Lung (tissue), 12 donors: Measurements from ENCODE around the gene ZNF12. TPM values are rescaled to one million over a fixed set of nuclear protein-coding genes. Genes with fewer than 3 reads are reported as not detected.

Experiments
- ATAC-seq: fragments of 200-7000 bp; cut with Tn5 transposase; one replicate; pipeline ENCODE4 v1.9.1; 2020; ENCODE audit warnings: moderate number of reproducible peaks; ENCODE audit not compliant: insufficient read depth, low FRiP score
- DNase-seq, 3 donors: peaks; one replicate each; pipeline ENCODE4 v3.0.0-alpha.2; 2013 to 2017
- H3K27ac ChIP-seq, 2 donors: one replicate each; pipeline ENCODE4 v1.5.1; 2013; ENCODE audit warnings: mild to moderate bottlenecking in 2 of 2, moderate library complexity in 2 of 2, control low read depth in 1 of 2, inconsistent platforms in 1 of 2, low read depth in 1 of 2, low read length in 1 of 2
- H3K27me3 ChIP-seq, 3 donors: one replicate each; pipeline ENCODE4 v1.5.1; 2013; ENCODE audit warnings: low read length in 2 of 3; ENCODE audit not compliant: control insufficient read depth in 3 of 3, insufficient read depth in 3 of 3
- H3K36me3 ChIP-seq, 4 donors: one replicate each; pipeline ENCODE4 v1.5.1; 2013; ENCODE audit warnings: low read length in 4 of 4, mild to moderate bottlenecking in 1 of 4, moderate library complexity in 1 of 4; ENCODE audit not compliant: control insufficient read depth in 4 of 4, insufficient read depth in 4 of 4
- H3K4me1 ChIP-seq, 5 donors: one replicate each; pipeline ENCODE4 v1.5.1; 2013; ENCODE audit warnings: low read length in 5 of 5, mild to moderate bottlenecking in 2 of 5, moderate library complexity in 1 of 5; ENCODE audit not compliant: control insufficient read depth in 5 of 5, insufficient read depth in 5 of 5
- H3K4me3 ChIP-seq: one replicate; pipeline ENCODE4 v1.5.1; 2013; ENCODE audit warnings: mild to moderate bottlenecking, control low read depth, moderate library complexity
- H3K9ac ChIP-seq, 2 donors: one replicate each; pipeline ENCODE4 v1.5.1; 2013; ENCODE audit warnings: low read length in 2 of 2, control low read depth in 1 of 2; ENCODE audit not compliant: insufficient read depth in 1 of 2
- H3K9me3 ChIP-seq, 4 donors: one replicate each; pipeline ENCODE4 v1.5.1; 2013; ENCODE audit warnings: low read length in 3 of 4, mild to moderate bottlenecking in 1 of 4, moderate library complexity in 1 of 4; ENCODE audit not compliant: control insufficient read depth in 4 of 4, insufficient read depth in 3 of 4
- WGBS, 2 donors: extraction: QIAGEN DNeasy Blood & Tissue Kit; methylation state at CpG; one replicate each; pipeline ENCODE4 v1.1.7; 2013; 5-methylcytosine and 5-hydroxymethylcytosine counted together
- polyA plus RNA-seq, 2 donors: library from polyadenylated mRNA; stranded (reverse); fragments of 200-250 nt; gene quantifications; one replicate each; pipeline ENCODE4 v1.2.1, GENCODE V29; 2013
- total RNA-seq, 2 donors: library from RNA; depleted of rRNA in 1 of 2; stranded (reverse); fragments of >200 nt in 1 of 2; gene quantifications; one replicate each; pipeline ENCODE4 v1.2.1, GENCODE V29; 2014 to 2021
- TF ChIP-seq, protein P1 (sequence below): IDR thresholded peaks from 2 replicates; pipeline ENCODE4 v1.5.1; 2012; ENCODE audit warnings: mild to moderate bottlenecking; ENCODE audit errors: control extremely low read depth, extremely low read depth
- donor health status: control.
- donor health status: control.
- donor health status: Bipolar disorder and iron deficiency.
- donor health status: healthy.
- donor health status: DM: yes; HTN: yes; CAD: no.

Gene ZNF12
- total and polyA plus RNA-seq, 4 donors: 9.3 to 36.5 (median 16.0) TPM

DNA sequence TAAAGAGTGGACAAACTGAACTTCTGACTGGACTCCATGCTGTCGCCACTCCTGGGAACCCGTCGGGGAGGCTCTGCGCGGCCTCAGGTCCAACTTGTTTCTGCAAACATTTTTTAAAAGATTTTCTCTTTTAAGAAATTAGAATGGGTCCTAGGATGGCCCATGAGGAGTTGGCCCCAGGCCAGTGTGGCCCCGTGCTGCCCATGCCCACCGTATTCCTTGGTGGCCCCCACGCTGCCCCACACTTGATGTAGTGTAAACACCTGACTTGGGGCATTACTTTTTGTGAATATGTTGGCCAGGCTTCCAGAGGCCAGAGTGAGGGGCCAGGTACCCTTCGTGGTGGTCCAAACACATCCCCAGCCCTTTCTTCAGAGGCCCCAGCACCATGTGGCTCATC is 50.3 kb downstream of the ZNF12 start:
- Histone ChIP-seq H3K9ac (no peak overlapping the region), H3K27me3 (no peaks in the 10 kb centered on the region), H3K4me3 (no peak overlapping the region), H3K4me1 (peaks cover 0 to 6% (median 0%) of the 10 kb centered on the region in 5 donors), H3K36me3 (peaks cover 3 to 46% (median 18%) of the 10 kb centered on the region in 4 donors), H3K27ac (no peak overlapping the region), H3K9me3 (peaks cover 0 to 28% (median 0%) of the 10 kb centered on the region in 4 donors)
- ATAC-seq: no peak
- DNase-seq: no peak
- 94 to 96% methylated on average over 9 of the region's 9 CpGs for WGBS, 2 donors
- TF ChIP-seq, protein P1, sequence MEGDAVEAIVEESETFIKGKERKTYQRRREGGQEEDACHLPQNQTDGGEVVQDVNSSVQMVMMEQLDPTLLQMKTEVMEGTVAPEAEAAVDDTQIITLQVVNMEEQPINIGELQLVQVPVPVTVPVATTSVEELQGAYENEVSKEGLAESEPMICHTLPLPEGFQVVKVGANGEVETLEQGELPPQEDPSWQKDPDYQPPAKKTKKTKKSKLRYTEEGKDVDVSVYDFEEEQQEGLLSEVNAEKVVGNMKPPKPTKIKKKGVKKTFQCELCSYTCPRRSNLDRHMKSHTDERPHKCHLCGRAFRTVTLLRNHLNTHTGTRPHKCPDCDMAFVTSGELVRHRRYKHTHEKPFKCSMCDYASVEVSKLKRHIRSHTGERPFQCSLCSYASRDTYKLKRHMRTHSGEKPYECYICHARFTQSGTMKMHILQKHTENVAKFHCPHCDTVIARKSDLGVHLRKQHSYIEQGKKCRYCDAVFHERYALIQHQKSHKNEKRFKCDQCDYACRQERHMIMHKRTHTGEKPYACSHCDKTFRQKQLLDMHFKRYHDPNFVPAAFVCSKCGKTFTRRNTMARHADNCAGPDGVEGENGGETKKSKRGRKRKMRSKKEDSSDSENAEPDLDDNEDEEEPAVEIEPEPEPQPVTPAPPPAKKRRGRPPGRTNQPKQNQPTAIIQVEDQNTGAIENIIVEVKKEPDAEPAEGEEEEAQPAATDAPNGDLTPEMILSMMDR: no peak

- WGBS, 2 donors: 96 to 97% methylated on average over 17 of the region's 17 CpGs
- TF ChIP-seq, protein P1: no peak
- DNase-seq (no peak), ATAC-seq (no peak)
- Histone ChIP-seq H3K27ac (no peak overlapping the region), H3K36me3 (peaks cover 6 to 49% (median 20%) of the 10 kb centered on the region in 4 donors), H3K9ac (no peak overlapping the region), H3K9me3 (peaks cover 0 to 29% (median 0%) of the 10 kb centered on the region in 4 donors), H3K4me3 (no peak overlapping the region), H3K4me1 (peaks cover 0 to 6% (median 0%) of the 10 kb centered on the region in 5 donors), H3K27me3 (no peaks in the 10 kb centered on the region)
Measured at GRCh38 chr7:6655636-6656385, 50.9 kb downstream of the ZNF12 start.

DNA sequence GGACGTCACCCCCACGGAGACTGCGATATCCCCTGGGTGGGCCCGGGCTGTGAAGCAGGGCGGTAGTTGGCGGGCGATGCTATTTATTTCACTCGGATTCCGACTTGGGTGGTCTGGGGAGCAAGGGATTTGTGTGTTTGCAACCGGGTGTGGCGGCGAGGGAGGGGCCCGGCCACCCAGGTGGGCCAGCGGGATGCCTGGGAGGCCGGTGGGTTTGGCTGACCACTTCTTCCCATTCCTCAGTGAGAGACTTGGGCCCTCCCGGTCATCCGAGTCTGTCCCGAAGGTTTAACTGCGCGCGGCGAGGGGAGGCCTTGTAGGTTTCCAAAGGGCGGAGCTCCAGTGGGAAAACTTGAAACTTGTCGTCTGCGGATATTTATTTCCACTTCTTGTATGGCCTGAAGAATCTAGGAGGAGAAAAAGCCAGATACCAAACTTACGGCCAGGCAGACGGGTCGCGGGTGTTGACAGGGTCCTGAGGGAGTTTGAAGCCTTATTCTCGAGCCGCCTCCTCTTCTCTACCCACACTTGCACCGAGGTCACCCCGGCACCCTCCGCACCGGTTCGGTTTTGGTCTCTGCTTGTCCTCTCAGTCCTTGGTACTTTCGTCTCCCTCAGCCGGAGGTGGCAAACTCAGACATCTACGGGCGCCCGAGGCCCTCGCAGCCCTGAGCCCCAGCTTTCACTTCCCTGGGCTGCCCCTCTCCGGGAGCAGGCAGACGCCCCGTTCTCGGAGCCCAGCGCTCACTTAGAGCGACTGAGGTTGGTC is 51.7 kb downstream of the ZNF12 start:
- TF ChIP-seq, protein P1: no peak
- no peak for DNase-seq
- H3K27me3 ChIP-seq: no peaks in the 10 kb centered on the region
- no peak overlapping the region for H3K27ac ChIP-seq
- H3K36me3 ChIP-seq: peaks cover 9 to 56% (median 24%) of the 10 kb centered on the region in 4 donors
- WGBS, 2 donors: 96% methylated on average over 46 to 48 of the region's 48 CpGs
- no peak for ATAC-seq
- peaks cover 0 to 6% (median 0%) of the 10 kb centered on the region in 5 donors for H3K4me1 ChIP-seq
- H3K9me3 ChIP-seq: peaks cover 0 to 34% (median 0%) of the 10 kb centered on the region in 4 donors
- no peak overlapping the region for H3K9ac ChIP-seq
- H3K4me3 ChIP-seq: no peak overlapping the region
